Measurements from ENCODE around the gene AIDA.

AIDA gene

DNA sequence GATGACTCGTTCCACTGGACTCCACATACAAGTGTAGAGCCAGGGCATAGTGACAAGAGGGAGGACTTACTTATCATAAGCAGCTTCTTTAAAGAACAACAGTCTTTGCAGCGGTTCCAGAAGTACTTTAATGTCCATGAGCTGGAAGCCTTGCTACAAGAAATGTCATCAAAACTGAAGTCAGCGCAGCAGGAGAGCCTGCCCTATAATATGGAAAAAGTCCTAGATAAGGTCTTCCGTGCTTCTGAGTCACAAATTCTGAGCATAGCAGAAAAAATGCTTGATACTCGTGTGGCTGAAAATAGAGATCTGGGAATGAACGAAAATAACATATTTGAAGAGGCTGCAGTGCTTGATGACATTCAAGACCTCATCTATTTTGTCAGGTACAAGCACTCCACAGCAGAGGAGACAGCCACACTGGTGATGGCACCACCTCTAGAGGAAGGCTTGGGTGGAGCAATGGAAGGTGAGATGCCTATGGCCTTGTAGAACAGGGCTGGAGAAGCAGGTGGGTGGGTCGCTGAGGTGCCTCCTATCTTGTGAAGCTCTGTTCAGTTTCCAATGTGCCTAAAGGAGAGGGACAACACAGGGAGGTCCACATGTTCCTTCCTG, 82.3 kb downstream of the AIDA start:
- H2AFZ ChIP-seq (ENCODE audit: low read depth, low read length) = no peak overlapping the region
- no peaks in the 10 kb centered on the region for H3K27me3 ChIP-seq (ENCODE audit: insufficient read depth, low read length, poor library complexity)
- H3K9ac ChIP-seq (ENCODE audit: low read depth, low read length) = no peak overlapping the region
- H4K20me1 ChIP-seq (ENCODE audit: insufficient read depth, low read length) = no peaks in the 10 kb centered on the region
- peaks cover 85% of the 10 kb centered on the region for H3K36me3 ChIP-seq (ENCODE audit: insufficient read depth, low read length)
- no peak overlapping the region for H3K4me2 ChIP-seq (ENCODE audit: insufficient read depth, low read length)
- DNase-seq (no peak), ATAC-seq (ENCODE audit: insufficient read depth, low read depth) (no peak)
- no peaks in the 10 kb centered on the region for H3K79me2 ChIP-seq (ENCODE audit: insufficient read depth, low read length)
- H3K27ac ChIP-seq (ENCODE audit: low read length) = no peak overlapping the region
- no peak for TF ChIP-seq EZH2 (IDR thresholded peaks at IDR 0.05; ENCODE audit: borderline replicate concordance, low read depth, low read length, severe bottlenecking)
- TF ChIP-seq, protein P1, sequence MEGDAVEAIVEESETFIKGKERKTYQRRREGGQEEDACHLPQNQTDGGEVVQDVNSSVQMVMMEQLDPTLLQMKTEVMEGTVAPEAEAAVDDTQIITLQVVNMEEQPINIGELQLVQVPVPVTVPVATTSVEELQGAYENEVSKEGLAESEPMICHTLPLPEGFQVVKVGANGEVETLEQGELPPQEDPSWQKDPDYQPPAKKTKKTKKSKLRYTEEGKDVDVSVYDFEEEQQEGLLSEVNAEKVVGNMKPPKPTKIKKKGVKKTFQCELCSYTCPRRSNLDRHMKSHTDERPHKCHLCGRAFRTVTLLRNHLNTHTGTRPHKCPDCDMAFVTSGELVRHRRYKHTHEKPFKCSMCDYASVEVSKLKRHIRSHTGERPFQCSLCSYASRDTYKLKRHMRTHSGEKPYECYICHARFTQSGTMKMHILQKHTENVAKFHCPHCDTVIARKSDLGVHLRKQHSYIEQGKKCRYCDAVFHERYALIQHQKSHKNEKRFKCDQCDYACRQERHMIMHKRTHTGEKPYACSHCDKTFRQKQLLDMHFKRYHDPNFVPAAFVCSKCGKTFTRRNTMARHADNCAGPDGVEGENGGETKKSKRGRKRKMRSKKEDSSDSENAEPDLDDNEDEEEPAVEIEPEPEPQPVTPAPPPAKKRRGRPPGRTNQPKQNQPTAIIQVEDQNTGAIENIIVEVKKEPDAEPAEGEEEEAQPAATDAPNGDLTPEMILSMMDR (IDR thresholded peaks at IDR 0.05; ENCODE audit: borderline replicate concordance, extremely low read depth, low read length, poor library complexity, severe bottlenecking) = no peak
- no peaks in the 10 kb centered on the region for H3K9me3 ChIP-seq (ENCODE audit: insufficient read depth, low read length, severe bottlenecking)
- no peaks in the 10 kb centered on the region for H3K4me1 ChIP-seq (ENCODE audit: insufficient read depth, low read length)
- no peak overlapping the region for H3K4me3 ChIP-seq (ENCODE audit: low read depth in 1 of 2, low read length in 2 of 2)

DNA sequence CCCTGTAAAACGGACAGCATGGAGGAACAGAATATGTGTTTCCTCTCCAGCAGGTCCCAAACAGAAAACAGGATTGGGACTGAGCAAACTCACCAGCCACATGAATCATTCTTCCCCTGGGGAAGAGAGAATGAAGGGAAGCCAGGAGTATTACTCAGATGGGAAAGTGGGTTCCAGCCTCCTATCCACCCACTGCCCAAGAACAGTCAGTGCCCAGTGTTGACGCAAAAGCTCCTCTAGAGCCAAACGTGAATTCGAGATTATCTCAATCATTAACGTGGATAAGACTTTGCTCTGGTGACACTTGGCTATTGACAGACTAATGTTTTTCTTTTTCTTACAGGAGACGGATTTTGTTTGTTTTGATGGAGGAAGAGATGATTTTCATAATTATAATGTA, 85.1 kb downstream of the AIDA start:
- Histone ChIP-seq H3K27me3 (ENCODE audit: insufficient read depth, low read length, poor library complexity) (no peaks in the 10 kb centered on the region), H3K36me3 (ENCODE audit: insufficient read depth, low read length) (peaks cover 86% of the 10 kb centered on the region), H2AFZ (ENCODE audit: low read depth, low read length) (no peak overlapping the region)

DNA sequence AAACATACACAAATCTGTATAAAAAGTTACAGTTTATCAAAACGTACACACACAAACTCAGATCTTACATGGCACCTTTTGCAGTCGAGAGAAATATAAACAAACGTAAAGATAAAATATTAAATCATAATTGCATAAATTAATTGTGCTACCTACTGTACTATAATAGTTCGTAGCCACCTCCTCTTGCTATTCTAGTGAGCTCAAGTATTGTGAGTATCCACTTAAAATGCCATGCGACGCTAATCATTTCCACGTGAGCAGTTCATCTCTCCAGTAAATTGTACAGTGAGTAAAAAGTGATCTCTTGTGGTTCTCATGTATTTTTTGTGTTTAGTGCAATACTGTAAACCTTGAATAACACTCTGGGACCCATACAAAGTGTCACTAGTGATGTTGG, 88.1 kb downstream of the AIDA start:
- Histone ChIP-seq H2AFZ (ENCODE audit: low read depth, low read length) (no peak overlapping the region), H3K4me3 (ENCODE audit: low read depth in 1 of 2, low read length in 2 of 2) (no peak overlapping the region), H3K9ac (ENCODE audit: low read depth, low read length) (no peak overlapping the region), H3K27me3 (ENCODE audit: insufficient read depth, low read length, poor library complexity) (no peaks in the 10 kb centered on the region), H4K20me1 (ENCODE audit: insufficient read depth, low read length) (peaks cover 4% of the 10 kb centered on the region; the same call in 1 of the 2 replicates), H3K4me2 (ENCODE audit: insufficient read depth, low read length) (no peak overlapping the region), H3K4me1 (ENCODE audit: insufficient read depth, low read length) (peaks cover 14% of the 10 kb centered on the region), H3K27ac (ENCODE audit: low read length) (no peak overlapping the region), H3K79me2 (ENCODE audit: insufficient read depth, low read length) (peaks cover 12% of the 10 kb centered on the region), H3K36me3 (ENCODE audit: insufficient read depth, low read length) (peaks cover 66% of the 10 kb centered on the region), H3K9me3 (ENCODE audit: insufficient read depth, low read length, severe bottlenecking) (no peaks in the 10 kb centered on the region)
- no peak for TF ChIP-seq EZH2 (IDR thresholded peaks at IDR 0.05; ENCODE audit: borderline replicate concordance, low read depth, low read length, severe bottlenecking)
- TF ChIP-seq, protein P1 (IDR thresholded peaks at IDR 0.05; ENCODE audit: borderline replicate concordance, extremely low read depth, low read length, poor library complexity, severe bottlenecking) = no peak
- no peak for DNase-seq
- ATAC-seq (ENCODE audit: insufficient read depth, low read depth) = no peak

More for the DNA sequence above, 85.1 kb downstream of the AIDA start:
- ATAC-seq (ENCODE audit: insufficient read depth, low read depth) = no peak
- no peak for DNase-seq
- Histone ChIP-seq H3K4me3 (ENCODE audit: low read depth in 1 of 2, low read length in 2 of 2) (no peak overlapping the region), H3K9me3 (ENCODE audit: insufficient read depth, low read length, severe bottlenecking) (no peaks in the 10 kb centered on the region), H3K4me1 (ENCODE audit: insufficient read depth, low read length) (no peaks in the 10 kb centered on the region), H3K9ac (ENCODE audit: low read depth, low read length) (no peak overlapping the region), H3K4me2 (ENCODE audit: insufficient read depth, low read length) (no peak overlapping the region), H4K20me1 (ENCODE audit: insufficient read depth, low read length) (no peaks in the 10 kb centered on the region), H3K79me2 (ENCODE audit: insufficient read depth, low read length) (no peaks in the 10 kb centered on the region), H3K27ac (ENCODE audit: low read length) (no peak overlapping the region)
- no peak for TF ChIP-seq EZH2 (IDR thresholded peaks at IDR 0.05; ENCODE audit: borderline replicate concordance, low read depth, low read length, severe bottlenecking)
- TF ChIP-seq, protein P1 (IDR thresholded peaks at IDR 0.05; ENCODE audit: borderline replicate concordance, extremely low read depth, low read length, poor library complexity, severe bottlenecking) = no peak

Measured in DND-41 (cell line).